ENCODE data around the gene TBC1D30. TPM values are rescaled to one million over a fixed set of nuclear protein-coding genes. Genes with fewer than 3 reads are reported as not detected.

TBC1D30 gene
- total RNA-seq, 1 experiment from 2014 or later, result 2.0 TPM

DNA sequence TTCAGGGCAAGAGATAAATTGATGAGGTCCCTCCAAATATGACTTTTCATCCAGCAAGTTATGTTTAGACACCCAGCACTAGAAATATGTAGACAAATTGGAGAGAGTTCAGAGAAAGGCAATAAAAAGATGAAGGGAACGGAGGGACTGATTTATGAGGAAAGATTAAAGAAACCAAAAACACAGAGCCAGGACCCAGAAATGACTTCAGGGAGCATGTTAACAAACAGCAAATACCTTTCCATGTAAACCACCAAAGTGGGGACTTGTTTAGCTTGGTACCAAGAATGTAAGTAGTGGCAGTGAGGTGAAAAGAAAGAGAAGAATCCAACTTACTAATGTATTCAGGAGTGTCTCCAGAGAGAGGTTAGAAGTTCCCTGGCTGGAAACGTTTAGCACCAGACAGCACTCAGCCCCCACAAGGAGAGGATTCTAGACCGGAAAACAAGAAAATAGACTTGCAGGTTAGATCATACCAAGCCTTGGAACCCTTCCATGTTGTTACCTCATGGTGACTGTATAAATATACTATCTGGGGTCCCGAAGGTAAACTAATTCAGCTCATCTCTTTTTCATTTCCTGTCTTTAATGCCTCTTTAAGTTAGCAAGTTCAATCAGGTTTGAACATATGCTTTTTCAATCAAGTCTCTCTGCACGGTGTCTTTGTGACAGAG lies 79.2 kb downstream of the TBC1D30 start:
- DNase-seq (ENCODE audit: low spot score), result no peak
- no peak overlapping the region for H3K27ac ChIP-seq (ENCODE audit: low read depth, low read length, poor library complexity, severe bottlenecking)
- no peak for TF ChIP-seq CTCF (conservative IDR thresholded peaks at IDR 0.05; ENCODE audit: low read depth, low read length)
- no peak for TF ChIP-seq EZH2 (IDR thresholded peaks at IDR 0.05; ENCODE audit: borderline replicate concordance, low read depth, low read length, poor library complexity, severe bottlenecking)
- H3K36me3 ChIP-seq (ENCODE audit: insufficient read depth, low read length, poor library complexity, severe bottlenecking), result no peaks in the 10 kb centered on the region
- peaks cover 3% of the 10 kb centered on the region for H3K27me3 ChIP-seq (replicated peaks; ENCODE audit: insufficient read depth, low read depth, low read length, poor library complexity)
- intact Hi-C loops (cut with micrococcal nuclease; ENCODE audit: unreplicated experiment), result no loop called here
- no peaks in the 10 kb centered on the region for H3K4me1 ChIP-seq (ENCODE audit: insufficient read depth, low read length, poor library complexity, severe bottlenecking)
- H3K4me3 ChIP-seq (ENCODE audit: low read depth, low read length, poor library complexity, severe bottlenecking), result no peak overlapping the region
- CTCF ChIA-PET, result no interaction called here
- POLR2A ChIA-PET (ENCODE audit: low non-redundant PET), result no interaction called here
- H3K9me3 ChIP-seq (ENCODE audit: low read depth, low read length, poor library complexity, severe bottlenecking), result no peaks in the 10 kb centered on the region
- BruUV-seq (replicated peaks), result no TSS peak

DNA sequence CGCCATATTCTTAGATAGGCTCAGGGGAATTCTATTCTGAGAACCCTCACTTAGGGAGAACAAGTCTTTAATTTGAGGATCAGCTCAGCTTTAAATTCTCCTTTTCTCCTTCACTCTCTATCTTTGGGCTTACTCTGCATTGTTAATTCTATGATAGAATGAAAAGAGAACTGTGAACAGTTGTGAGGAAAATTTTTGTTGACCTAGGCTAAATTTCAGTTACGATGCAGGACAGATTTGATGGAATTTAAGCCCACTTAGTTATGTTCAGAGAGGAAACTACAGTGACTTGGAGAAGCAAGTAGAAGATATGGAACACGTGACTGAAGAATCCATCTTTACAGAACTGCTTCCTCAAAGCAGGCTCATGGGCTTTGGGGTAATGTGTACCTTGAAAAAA lies 82.7 kb downstream of the TBC1D30 start:
- intact Hi-C loops (cut with micrococcal nuclease; ENCODE audit: unreplicated experiment), result no loop called here
- no peak for TF ChIP-seq EZH2 (IDR thresholded peaks at IDR 0.05; ENCODE audit: borderline replicate concordance, low read depth, low read length, poor library complexity, severe bottlenecking)
- no peak for TF ChIP-seq CTCF (conservative IDR thresholded peaks at IDR 0.05; ENCODE audit: low read depth, low read length)
- BruUV-seq (replicated peaks), result no TSS peak
- Histone ChIP-seq H3K4me1 (ENCODE audit: insufficient read depth, low read length, poor library complexity, severe bottlenecking) (no peaks in the 10 kb centered on the region), H3K36me3 (ENCODE audit: insufficient read depth, low read length, poor library complexity, severe bottlenecking) (no peaks in the 10 kb centered on the region), H3K9me3 (ENCODE audit: low read depth, low read length, poor library complexity, severe bottlenecking) (no peaks in the 10 kb centered on the region), H3K27ac (ENCODE audit: low read depth, low read length, poor library complexity, severe bottlenecking) (no peak overlapping the region), H3K4me3 (ENCODE audit: low read depth, low read length, poor library complexity, severe bottlenecking) (no peak overlapping the region), H3K27me3 (replicated peaks; ENCODE audit: insufficient read depth, low read depth, low read length, poor library complexity) (peaks cover 17% of the 10 kb centered on the region)
- ChIA-PET POLR2A (ENCODE audit: low non-redundant PET) (no interaction called here), CTCF (no interaction called here)
- DNase-seq (ENCODE audit: low spot score), result no peak

DNA sequence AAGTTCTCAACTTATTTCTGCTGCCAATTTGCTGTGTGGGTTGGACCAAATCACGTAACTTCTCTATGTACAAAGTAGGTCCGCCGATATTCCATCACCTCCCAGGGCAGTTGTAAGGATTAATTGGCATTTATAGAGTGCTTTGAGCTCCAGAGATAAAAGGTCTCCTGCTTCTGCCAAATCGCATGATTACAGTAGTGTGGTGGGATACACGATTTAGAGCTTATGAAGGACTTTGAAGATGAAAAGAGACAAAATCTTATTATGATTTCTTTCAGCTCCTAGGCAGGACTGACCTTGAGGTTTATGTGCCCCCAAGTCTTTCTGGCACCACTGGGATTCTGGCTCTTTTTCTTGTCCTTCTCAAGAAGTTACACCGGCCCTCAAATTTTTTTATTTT lies 84.7 kb downstream of the TBC1D30 start:
- Histone ChIP-seq H3K9me3 (ENCODE audit: low read depth, low read length, poor library complexity, severe bottlenecking) (no peaks in the 10 kb centered on the region), H3K36me3 (ENCODE audit: insufficient read depth, low read length, poor library complexity, severe bottlenecking) (no peaks in the 10 kb centered on the region), H3K27me3 (replicated peaks; ENCODE audit: insufficient read depth, low read depth, low read length, poor library complexity) (peaks cover 30% of the 10 kb centered on the region), H3K27ac (ENCODE audit: low read depth, low read length, poor library complexity, severe bottlenecking) (no peak overlapping the region), H3K4me3 (ENCODE audit: low read depth, low read length, poor library complexity, severe bottlenecking) (no peak overlapping the region), H3K4me1 (ENCODE audit: insufficient read depth, low read length, poor library complexity, severe bottlenecking) (no peaks in the 10 kb centered on the region)
- no peak for TF ChIP-seq CTCF (conservative IDR thresholded peaks at IDR 0.05; ENCODE audit: low read depth, low read length)
- TF ChIP-seq EZH2 (IDR thresholded peaks at IDR 0.05; ENCODE audit: borderline replicate concordance, low read depth, low read length, poor library complexity, severe bottlenecking), result no peak
- intact Hi-C loops (cut with micrococcal nuclease; ENCODE audit: unreplicated experiment), result no loop called here
- CTCF ChIA-PET, result no interaction called here
- BruUV-seq (replicated peaks), result no TSS peak
- POLR2A ChIA-PET (ENCODE audit: low non-redundant PET), result no interaction called here
- no peak for DNase-seq (ENCODE audit: low spot score)
